H9 (cell line): ENCODE results near the gene LRMDA. TPM values are rescaled to one million over a fixed set of nuclear protein-coding genes. Genes with fewer than 3 reads are reported as not detected.
A peak's percentile ranks its signal among the peaks of the same experiment; 100 is the strongest.

Experiments used
- DNase-seq: peaks from one replicate; pipeline ENCODE4 v3.0.0-alpha.2; 2017
- H2AFZ ChIP-seq: one replicate; pipeline ENCODE4 v1.6.1; 2013; ENCODE audit warnings: mild to moderate bottlenecking, low read length, control low read depth, moderate library complexity
- H2AK5ac ChIP-seq: 2 replicates; pipeline ENCODE4 v1.6.1; 2013; ENCODE audit warnings: low read length, control low read depth, mixed read lengths; ENCODE audit not compliant: insufficient read length
- H2BK120ac ChIP-seq: one replicate; pipeline ENCODE4 v1.6.1; 2013; ENCODE audit warnings: low read depth, mild to moderate bottlenecking, low read length, control low read depth, inconsistent platforms; ENCODE audit not compliant: poor library complexity, severe bottlenecking
- H2BK12ac ChIP-seq: 2 replicates; pipeline ENCODE4 v1.6.1; 2013; ENCODE audit warnings: low read length, control low read depth, mixed read lengths, low read depth; ENCODE audit not compliant: insufficient read length
- H2BK15ac ChIP-seq: 2 replicates; pipeline ENCODE4 v1.6.1; 2013; ENCODE audit warnings: low read depth, low read length, control low read depth
- H2BK20ac ChIP-seq: one replicate; pipeline ENCODE4 v1.6.1; 2013; ENCODE audit warnings: low read depth, mild to moderate bottlenecking, low read length, control low read depth, inconsistent platforms; ENCODE audit not compliant: poor library complexity, severe bottlenecking
- H2BK5ac ChIP-seq: 2 replicates; pipeline ENCODE4 v1.6.1; 2013; ENCODE audit warnings: low read length, control low read depth, mixed read lengths; ENCODE audit not compliant: insufficient read length
- H3K14ac ChIP-seq: 2 replicates; pipeline ENCODE4 v1.6.1; 2013; ENCODE audit warnings: low read length, control low read depth; ENCODE audit not compliant: insufficient read depth
- H3K18ac ChIP-seq: 2 replicates; pipeline ENCODE4 v1.6.1; 2013; ENCODE audit warnings: low read depth, mild to moderate bottlenecking, mixed read lengths, low read length, control low read depth; ENCODE audit not compliant: insufficient read length
- H3K23ac ChIP-seq: 2 replicates; pipeline ENCODE4 v1.6.1; 2013; ENCODE audit warnings: low read length, control low read depth, mixed read lengths, low read depth; ENCODE audit not compliant: insufficient read length
- H3K23me2 ChIP-seq: 2 replicates; pipeline ENCODE4 v1.6.1; 2013; ENCODE audit warnings: low read depth, mild to moderate bottlenecking, mixed read lengths, low read length, control low read depth; ENCODE audit not compliant: insufficient read length, poor library complexity, severe bottlenecking
- H3K27ac ChIP-seq: 2 replicates; pipeline ENCODE4 v1.5.1; 2013; ENCODE audit warnings: low read length, control low read depth, mixed read lengths, low read depth; ENCODE audit not compliant: insufficient read length
- H3K27me3 ChIP-seq: 2 replicates; pipeline ENCODE4 v1.6.1; 2013; ENCODE audit warnings: low read length, control low read depth, inconsistent platforms; ENCODE audit not compliant: insufficient read depth
- H3K4ac ChIP-seq: 2 replicates; pipeline ENCODE4 v1.6.1; 2013; ENCODE audit warnings: low read depth, mild to moderate bottlenecking, control low read depth, inconsistent platforms, low read length, moderate library complexity
- H3K4me1 ChIP-seq: 2 replicates; pipeline ENCODE4 v1.6.1; 2013; ENCODE audit warnings: low read length, control low read depth, inconsistent platforms; ENCODE audit not compliant: insufficient read depth
- H3K4me2 ChIP-seq: 2 replicates; pipeline ENCODE4 v1.6.1; 2013; ENCODE audit warnings: low read length, control low read depth, mixed read lengths; ENCODE audit not compliant: insufficient read length, insufficient read depth
- H3K56ac ChIP-seq: 2 replicates; pipeline ENCODE4 v1.6.1; 2013; ENCODE audit warnings: low read depth, mild to moderate bottlenecking, mixed read lengths, low read length, control low read depth; ENCODE audit not compliant: insufficient read length
- H3K79me1 ChIP-seq: 2 replicates; pipeline ENCODE4 v1.6.1; 2013; ENCODE audit warnings: low read depth, mild to moderate bottlenecking, moderate library complexity, low read length, control low read depth, inconsistent platforms; ENCODE audit not compliant: insufficient read depth, poor library complexity, severe bottlenecking
- H3K79me2 ChIP-seq: 2 replicates; pipeline ENCODE4 v1.6.1; 2013; ENCODE audit warnings: low read length, control low read depth, inconsistent platforms; ENCODE audit not compliant: insufficient read depth
- H3K9ac ChIP-seq: 2 replicates; pipeline ENCODE4 v1.6.1; 2013; ENCODE audit warnings: low read length, control low read depth, mixed read lengths; ENCODE audit not compliant: insufficient read length; ENCODE audit errors: extremely low read depth
- H3K9me3 ChIP-seq: one replicate; pipeline ENCODE4 v1.6.1; 2013; ENCODE audit warnings: low read depth, low read length, inconsistent platforms; ENCODE audit not compliant: control insufficient read depth
- H3T11ph ChIP-seq: one replicate; pipeline ENCODE4 v1.6.1; 2013; ENCODE audit warnings: mild to moderate bottlenecking, low read length, control low read depth, inconsistent platforms
- H4K20me1 ChIP-seq: one replicate; pipeline ENCODE4 v1.6.1; 2013; ENCODE audit not compliant: control insufficient read depth, insufficient read length, insufficient read depth
- H4K5ac ChIP-seq: 2 replicates; pipeline ENCODE4 v1.6.1; 2013; ENCODE audit warnings: low read depth, mild to moderate bottlenecking, mixed read lengths, low read length, control low read depth; ENCODE audit not compliant: insufficient read length
- H4K8ac ChIP-seq: replicated peaks from 2 replicates; pipeline ENCODE4 v1.6.1; 2013; ENCODE audit warnings: low read length, control low read depth, mixed read lengths, low read depth; ENCODE audit not compliant: insufficient read length
- H4K91ac ChIP-seq: 2 replicates; pipeline ENCODE4 v1.6.1; 2013; ENCODE audit warnings: low read depth, mild to moderate bottlenecking, moderate library complexity, mixed read lengths, low read length, control low read depth; ENCODE audit not compliant: insufficient read length
- H3K27ac Mint-ChIP-seq, 3 experiments: 2 replicates in 2 of 3; 3 replicates in 1 of 3; pipeline ENCODE4 v1.8.0; 2020 to 2021; ENCODE audit warnings: mixed read lengths in 3 of 3, mild to moderate bottlenecking in 1 of 3, moderate library complexity in 1 of 3
- H3K27me3 Mint-ChIP-seq: 2 replicates; pipeline ENCODE4 v1.8.0; 2021; ENCODE audit warnings: low read depth, mild to moderate bottlenecking, moderate library complexity, mixed read lengths
- H3K36me3 Mint-ChIP-seq, 3 experiments: 2 replicates in 2 of 3; 3 replicates in 1 of 3; pipeline ENCODE4 v1.8.0; 2020 to 2021; ENCODE audit warnings: low read depth in 3 of 3, mixed read lengths in 3 of 3; ENCODE audit not compliant: insufficient read depth in 1 of 3
- H3K4me1 Mint-ChIP-seq, 2 experiments: 2 replicates each; pipeline ENCODE4 v1.8.0; 2020; ENCODE audit warnings: mixed read lengths in 2 of 2
- H3K4me3 Mint-ChIP-seq, 2 experiments: 2 replicates in 1 of 2; 3 replicates in 1 of 2; pipeline ENCODE4 v1.8.0; 2020 to 2021; ENCODE audit warnings: mild to moderate bottlenecking in 2 of 2, mixed read lengths in 2 of 2, moderate library complexity in 1 of 2
- H3K9me3 Mint-ChIP-seq, 2 experiments: 2 replicates in 1 of 2; 3 replicates in 1 of 2; pipeline ENCODE4 v1.8.0; 2020; ENCODE audit warnings: mild to moderate bottlenecking in 2 of 2, mixed read lengths in 2 of 2, moderate library complexity in 1 of 2
- WGBS: extraction: QIAGEN DNeasy Blood & Tissue Kit; methylation state at CpG from one replicate; pipeline ENCODE4 v1.1.7; 2013; ENCODE audit warnings: missing lambda C conversion rate, low lambda C conversion rate, mixed read lengths; ENCODE audit not compliant: insufficient read length; ENCODE audit errors: extremely low coverage; 5-methylcytosine and 5-hydroxymethylcytosine counted together
- total RNA-seq: library from RNA; stranded (reverse); gene quantifications from 2 replicates; pipeline ENCODE4 v1.2.1, GENCODE V29; 2021
- TF ChIP-seq, protein P1 (sequence below): fragments of 200-600 bp; sonication (generic); conservative IDR thresholded peaks from 3 replicates; pipeline ENCODE4 v1.8.0; 2021; ENCODE audit warnings: antibody characterized with exemption, mild to moderate bottlenecking

Gene LRMDA
- total RNA-seq, 1 experiment from 2014 or later: 1.8 TPM

DNA sequence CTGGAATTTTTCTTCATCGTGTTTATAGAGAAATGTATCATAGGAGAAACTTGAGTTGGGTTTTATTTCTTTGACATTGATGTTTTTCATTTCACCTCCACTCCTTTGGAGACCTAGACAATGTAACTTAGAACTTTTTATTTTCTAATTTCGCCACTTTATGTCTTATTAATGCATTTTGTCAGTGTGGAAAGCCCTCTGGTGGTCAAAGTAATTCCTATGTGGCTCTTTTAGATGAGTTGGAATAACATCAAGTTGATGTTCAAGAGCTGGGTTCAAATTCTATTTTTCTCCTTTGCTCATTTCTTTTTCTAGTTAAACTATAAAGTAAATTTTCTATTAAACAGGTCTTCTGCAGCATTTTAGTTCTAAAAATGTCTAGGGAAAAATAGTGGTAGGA is 478.6 kb downstream of the LRMDA start:
- Histone ChIP-seq H3K23me2 (no peaks in the 10 kb centered on the region), H3T11ph (no peak overlapping the region), H2BK5ac (no peak overlapping the region), H3K4me1 (no peaks in the 10 kb centered on the region), H3K27ac (no peak overlapping the region), H3K23ac (no peak overlapping the region), H4K91ac (no peak overlapping the region), H3K14ac (no peak overlapping the region), H3K4ac (no peak overlapping the region), H4K8ac (no peak overlapping the region), H2BK15ac (no peak overlapping the region), H4K20me1 (no peaks in the 10 kb centered on the region), H2AK5ac (no peak overlapping the region), H2AFZ (no peak overlapping the region), H3K4me2 (no peak overlapping the region), H3K79me1 (no peaks in the 10 kb centered on the region), H3K9ac (no peak overlapping the region), H3K18ac (no peak overlapping the region), H3K79me2 (no peaks in the 10 kb centered on the region), H3K9me3 (no peaks in the 10 kb centered on the region), H3K56ac (no peak overlapping the region), H2BK20ac (no peak overlapping the region), H2BK12ac (no peak overlapping the region), H4K5ac (no peak overlapping the region), H3K27me3 (no peaks in the 10 kb centered on the region; the same call in 1 of the 2 replicates), H2BK120ac (no peak overlapping the region)
- no peaks in the 10 kb centered on the region for H3K36me3 Mint-ChIP-seq
- H3K4me3 Mint-ChIP-seq: no peak overlapping the region
- H3K4me1 Mint-ChIP-seq: peaks cover 3 to 8% of the 10 kb centered on the region in 2 experiments; a peak in 3 of 4 replicates
- H3K9me3 Mint-ChIP-seq: no peaks in the 10 kb centered on the region
- H3K27ac Mint-ChIP-seq: no peak overlapping the region
- WGBS: no CpG with 5 or more reads among the region's 2 CpGs
- DNase-seq: no peak
- H3K27me3 Mint-ChIP-seq: peaks cover 4% of the 10 kb centered on the region
- TF ChIP-seq, protein P1, sequence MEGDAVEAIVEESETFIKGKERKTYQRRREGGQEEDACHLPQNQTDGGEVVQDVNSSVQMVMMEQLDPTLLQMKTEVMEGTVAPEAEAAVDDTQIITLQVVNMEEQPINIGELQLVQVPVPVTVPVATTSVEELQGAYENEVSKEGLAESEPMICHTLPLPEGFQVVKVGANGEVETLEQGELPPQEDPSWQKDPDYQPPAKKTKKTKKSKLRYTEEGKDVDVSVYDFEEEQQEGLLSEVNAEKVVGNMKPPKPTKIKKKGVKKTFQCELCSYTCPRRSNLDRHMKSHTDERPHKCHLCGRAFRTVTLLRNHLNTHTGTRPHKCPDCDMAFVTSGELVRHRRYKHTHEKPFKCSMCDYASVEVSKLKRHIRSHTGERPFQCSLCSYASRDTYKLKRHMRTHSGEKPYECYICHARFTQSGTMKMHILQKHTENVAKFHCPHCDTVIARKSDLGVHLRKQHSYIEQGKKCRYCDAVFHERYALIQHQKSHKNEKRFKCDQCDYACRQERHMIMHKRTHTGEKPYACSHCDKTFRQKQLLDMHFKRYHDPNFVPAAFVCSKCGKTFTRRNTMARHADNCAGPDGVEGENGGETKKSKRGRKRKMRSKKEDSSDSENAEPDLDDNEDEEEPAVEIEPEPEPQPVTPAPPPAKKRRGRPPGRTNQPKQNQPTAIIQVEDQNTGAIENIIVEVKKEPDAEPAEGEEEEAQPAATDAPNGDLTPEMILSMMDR: peak; percentile 58
